ENCODE results near the gene MFSD1. TPM values are rescaled to one million over a fixed set of nuclear protein-coding genes. Genes with fewer than 3 reads are reported as not detected.

The MFSD1 gene
- total and polyA plus RNA-seq, 12 donors: 11.3 to 45.5 (median 23.9) TPM

DNA sequence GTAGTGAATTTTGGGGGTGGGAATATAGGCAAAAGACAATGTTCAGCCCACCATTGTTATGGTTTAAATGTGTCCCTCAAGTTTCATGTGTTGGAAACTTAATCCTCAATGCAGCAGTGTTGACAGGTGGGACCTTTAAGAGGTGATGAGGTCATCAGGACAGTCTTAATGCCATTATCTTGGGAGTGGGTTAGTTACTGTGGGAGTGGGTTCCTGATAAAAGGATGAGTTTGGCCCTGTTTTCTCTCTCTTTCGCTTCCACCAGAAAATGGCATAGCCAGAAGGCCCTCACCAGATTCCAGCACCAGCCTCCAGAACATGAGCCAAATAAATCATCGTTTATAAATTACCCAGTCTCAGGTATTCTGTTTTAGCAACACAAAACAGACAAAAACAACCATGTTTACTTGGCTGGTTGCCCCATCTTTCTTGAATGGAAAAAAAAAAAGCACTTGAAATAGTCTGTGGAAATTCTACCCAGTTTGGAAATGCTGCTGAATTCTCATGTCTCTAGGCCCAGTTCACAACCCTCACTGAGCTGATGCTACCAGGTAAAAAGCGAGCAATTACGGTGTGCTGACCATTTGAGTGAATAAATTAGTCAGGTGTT is 31.0 kb upstream of the MFSD1 start:
- DNase-seq: no peak
- 87 to 93% methylated on average over 4 of the region's 4 CpGs for WGBS, 2 donors
- no peaks in the 10 kb centered on the region for H3K9me3 ChIP-seq
- TF ChIP-seq, protein P1, sequence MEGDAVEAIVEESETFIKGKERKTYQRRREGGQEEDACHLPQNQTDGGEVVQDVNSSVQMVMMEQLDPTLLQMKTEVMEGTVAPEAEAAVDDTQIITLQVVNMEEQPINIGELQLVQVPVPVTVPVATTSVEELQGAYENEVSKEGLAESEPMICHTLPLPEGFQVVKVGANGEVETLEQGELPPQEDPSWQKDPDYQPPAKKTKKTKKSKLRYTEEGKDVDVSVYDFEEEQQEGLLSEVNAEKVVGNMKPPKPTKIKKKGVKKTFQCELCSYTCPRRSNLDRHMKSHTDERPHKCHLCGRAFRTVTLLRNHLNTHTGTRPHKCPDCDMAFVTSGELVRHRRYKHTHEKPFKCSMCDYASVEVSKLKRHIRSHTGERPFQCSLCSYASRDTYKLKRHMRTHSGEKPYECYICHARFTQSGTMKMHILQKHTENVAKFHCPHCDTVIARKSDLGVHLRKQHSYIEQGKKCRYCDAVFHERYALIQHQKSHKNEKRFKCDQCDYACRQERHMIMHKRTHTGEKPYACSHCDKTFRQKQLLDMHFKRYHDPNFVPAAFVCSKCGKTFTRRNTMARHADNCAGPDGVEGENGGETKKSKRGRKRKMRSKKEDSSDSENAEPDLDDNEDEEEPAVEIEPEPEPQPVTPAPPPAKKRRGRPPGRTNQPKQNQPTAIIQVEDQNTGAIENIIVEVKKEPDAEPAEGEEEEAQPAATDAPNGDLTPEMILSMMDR (IDR thresholded peaks at IDR 0.05): no peak
- no peak overlapping the region for H3K4me3 ChIP-seq
- H3K27ac ChIP-seq: peak overlapping the region in 2 of 10 donors; percentile 56 to 74
- intact Hi-C loops (cut with DNase I): loop anchor here in 1 of 10 donors (5.0 kb wide), 1 partner anchor 39 kb away; the partner anchor contains the start of gene RARRES1
- H3K36me3 ChIP-seq: no peaks in the 10 kb centered on the region
- ATAC-seq: no peak
- peaks cover 5 to 52% (median 40%) of the 10 kb centered on the region in 9 donors for H3K4me1 ChIP-seq
- no peaks in the 10 kb centered on the region for H3K27me3 ChIP-seq

DNA sequence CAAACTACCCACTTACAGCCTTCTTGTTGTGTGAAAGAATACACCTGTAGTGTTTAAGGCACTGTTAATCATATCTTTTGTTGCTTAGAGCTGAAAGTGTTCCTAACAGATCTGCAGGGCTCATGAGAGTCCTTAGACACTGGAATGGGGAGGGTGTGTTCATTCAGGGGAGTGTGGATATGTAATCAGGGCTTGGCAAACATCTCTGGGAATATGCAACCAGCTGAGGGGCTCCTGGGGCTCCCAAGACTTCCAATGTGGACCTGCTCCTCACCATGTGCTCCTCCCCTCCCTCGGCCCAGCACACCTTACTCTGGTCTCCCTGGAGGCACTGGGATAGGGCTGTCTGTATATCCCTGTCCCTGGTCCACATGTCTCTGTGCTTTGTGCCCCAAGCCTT is 30.3 kb upstream of the MFSD1 start:
- TF ChIP-seq, protein P1 (IDR thresholded peaks at IDR 0.05): no peak
- intact Hi-C loops (cut with DNase I): loop anchor here in 1 of 10 donors (5.0 kb wide), 1 partner anchor 39 kb away; the partner anchor contains the start of gene RARRES1
- H3K27me3 ChIP-seq: no peaks in the 10 kb centered on the region
- H3K4me1 ChIP-seq: peaks cover 5 to 51% (median 37%) of the 10 kb centered on the region in 9 donors
- no peak for DNase-seq
- H3K36me3 ChIP-seq: no peaks in the 10 kb centered on the region
- no peak for ATAC-seq
- H3K9me3 ChIP-seq: no peaks in the 10 kb centered on the region
- no peak overlapping the region for H3K4me3 ChIP-seq
- 93 to 96% methylated on average over 1 of the region's 1 CpG for WGBS, 2 donors
- H3K27ac ChIP-seq: no peak overlapping the region

DNA sequence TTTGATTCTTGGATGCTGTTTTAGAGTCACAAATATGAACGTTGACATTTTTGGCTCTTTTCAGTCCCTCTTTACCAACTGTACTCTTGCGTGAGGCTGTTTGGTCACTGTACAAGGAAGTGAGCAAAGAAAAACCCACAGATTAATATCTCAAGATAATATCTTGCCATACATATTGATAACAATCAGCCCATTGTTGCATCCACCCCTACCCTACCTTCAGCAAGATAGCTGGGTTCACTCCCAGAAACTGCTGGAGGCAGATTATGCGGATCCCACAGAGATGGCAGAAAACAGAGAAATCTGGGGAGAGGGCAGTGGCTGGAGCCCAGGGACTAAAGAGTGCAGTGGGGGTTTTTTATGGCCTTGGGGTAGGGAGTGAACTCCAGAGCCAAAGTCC is 29.9 kb upstream of the MFSD1 start:
- DNase-seq: no peak
- H3K4me3 ChIP-seq: no peak overlapping the region
- intact Hi-C loops (cut with DNase I): loop anchor here in 1 of 10 donors (5.0 kb wide), 1 partner anchor 40 kb away; the partner anchor contains the start of gene RARRES1
- TF ChIP-seq, protein P1 (IDR thresholded peaks at IDR 0.05): no peak
- no peak for ATAC-seq
- no peaks in the 10 kb centered on the region for H3K9me3 ChIP-seq
- peaks cover 5 to 55% (median 37%) of the 10 kb centered on the region in 9 donors for H3K4me1 ChIP-seq
- H3K27me3 ChIP-seq: no peaks in the 10 kb centered on the region
- no peak overlapping the region for H3K27ac ChIP-seq
- WGBS, 2 donors: 79 to 85% methylated on average over 3 of the region's 3 CpGs
- H3K36me3 ChIP-seq: no peaks in the 10 kb centered on the region

- intact Hi-C loops (cut with DNase I): loop anchor here in 1 of 10 donors (5.0 kb wide), 1 partner anchor 41 kb away; the partner anchor contains the start of gene RARRES1
Observed at GRCh38 chr3:158773166-158773565, 28.7 kb upstream of the MFSD1 start.

More at GRCh38 chr3:158773166-158773565, 28.7 kb upstream of the MFSD1 start:
- Histone ChIP-seq H3K36me3 (no peaks in the 10 kb centered on the region), H3K4me3 (no peak overlapping the region), H3K27me3 (no peaks in the 10 kb centered on the region), H3K27ac (peak overlapping the region in 1 of 10 donors; percentile 31), H3K4me1 (peaks cover 0 to 57% (median 35%) of the 10 kb centered on the region in 9 donors), H3K9me3 (no peaks in the 10 kb centered on the region)
- TF ChIP-seq, protein P1 (IDR thresholded peaks at IDR 0.05): no peak
- no peak for DNase-seq
- ATAC-seq: no peak

All from heart right ventricle (tissue), 16 donors.